GOT3 (cell line): ENCODE measurements around the gene FGFRL1.

Experiments
- DNase-seq: peaks from one replicate; lab custom pipeline; 2025; ENCODE audit warnings: mixed read lengths; lab: John Stamatoyannopoulos, UW

The FGFRL1 gene

GRCh38 chr4:1075809-1076699 lies 64.6 kb downstream of the FGFRL1 start:
- no peak for DNase-seq
